Activated T-cell treated with anti-CD3 and anti-CD28 coated beads, Interleukin-2, amount 50 U/mL, for 24 hours (primary cell): ENCODE results near the gene PSMD12.

Experiments
- DNase-seq: peaks from one replicate; pipeline ENCODE4 v3.0.0-alpha.2; 2020
- H3K27ac Mint-ChIP-seq: 2 replicates; pipeline ENCODE4 v1.8.0; 2020; ENCODE audit warnings: mild to moderate bottlenecking, mixed read lengths
- H3K27me3 Mint-ChIP-seq: 2 replicates; pipeline ENCODE4 v1.8.0; 2020; ENCODE audit warnings: mixed read lengths
- H3K36me3 Mint-ChIP-seq: 2 replicates; pipeline ENCODE4 v1.8.0; 2020; ENCODE audit warnings: low read depth, mixed read lengths
- H3K4me1 Mint-ChIP-seq: 2 replicates; pipeline ENCODE4 v1.8.0; 2020; ENCODE audit warnings: low read depth, mixed read lengths
- H3K4me3 Mint-ChIP-seq: 2 replicates; pipeline ENCODE4 v1.8.0; 2020; ENCODE audit warnings: mild to moderate bottlenecking, moderate library complexity, mixed read lengths
- H3K9me3 Mint-ChIP-seq: 2 replicates; pipeline ENCODE4 v1.8.0; 2020; ENCODE audit warnings: mixed read lengths

The PSMD12 gene

GRCh38 chr17:67376737-67377487 lies 10.5 kb upstream of the PSMD12 start, which contains the start of gene PITPNC1:
Gene PITPNC1 (plus strand): TSS chr17:67377281.
- Mint-ChIP-seq H3K27me3 (no peaks in the 10 kb centered on the region), H3K4me3 (peak within 1 kb of the TSS; percentile 84), H3K36me3 (peaks cover 16% of the 10 kb centered on the region), H3K27ac (peak within 1 kb of the TSS; percentile 92), H3K4me1 (peaks cover 44% of the 10 kb centered on the region), H3K9me3 (no peaks in the 10 kb centered on the region)
- peak; percentile 91 for DNase-seq

GRCh38 chr17:67376415-67376736 lies 10.0 kb upstream of the PSMD12 start:
- H3K4me1 Mint-ChIP-seq, result peaks cover 39% of the 10 kb centered on the region

GRCh38 chr17:67375716-67376115 lies 9.3 kb upstream of the PSMD12 start:
- H3K27ac Mint-ChIP-seq, result no peak overlapping the region
- H3K4me1 Mint-ChIP-seq, result peaks cover 38% of the 10 kb centered on the region
- peaks cover 14% of the 10 kb centered on the region for H3K36me3 Mint-ChIP-seq
- DNase-seq, result no peak
- no peaks in the 10 kb centered on the region for H3K27me3 Mint-ChIP-seq
- H3K9me3 Mint-ChIP-seq, result no peaks in the 10 kb centered on the region
- peak overlapping the region; percentile 83 for H3K4me3 Mint-ChIP-seq

More at GRCh38 chr17:67376415-67376736, 10.0 kb upstream of the PSMD12 start:
- DNase-seq, result no peak
- Mint-ChIP-seq H3K4me3 (peak overlapping the region; percentile 83), H3K27ac (peak overlapping the region; percentile 89), H3K36me3 (peaks cover 14% of the 10 kb centered on the region), H3K27me3 (no peaks in the 10 kb centered on the region), H3K9me3 (no peaks in the 10 kb centered on the region)

- Mint-ChIP-seq H3K27me3 (no peaks in the 10 kb centered on the region), H3K4me1 (peaks cover 32% of the 10 kb centered on the region), H3K4me3 (no peak overlapping the region), H3K36me3 (peaks cover 11% of the 10 kb centered on the region), H3K9me3 (no peaks in the 10 kb centered on the region), H3K27ac (peak overlapping the region; percentile 47)
- no peak for DNase-seq
These were observed 8.7 kb upstream of the PSMD12 start for GRCh38 chr17:67375054-67375427.

- Mint-ChIP-seq H3K4me1 (peaks cover 27% of the 10 kb centered on the region), H3K27me3 (no peaks in the 10 kb centered on the region), H3K27ac (peak overlapping the region; percentile 47)
These were observed 8.1 kb upstream of the PSMD12 start for GRCh38 chr17:67374329-67375053.

GRCh38 chr17:67372751-67373150 lies 6.4 kb upstream of the PSMD12 start:
- Mint-ChIP-seq H3K36me3 (no peaks in the 10 kb centered on the region), H3K27ac (no peak overlapping the region), H3K4me3 (no peak overlapping the region), H3K9me3 (no peaks in the 10 kb centered on the region), H3K27me3 (no peaks in the 10 kb centered on the region), H3K4me1 (peaks cover 21% of the 10 kb centered on the region)
- no peak for DNase-seq

More at GRCh38 chr17:67374329-67375053, 8.1 kb upstream of the PSMD12 start:
- peaks cover 6% of the 10 kb centered on the region for H3K36me3 Mint-ChIP-seq
- DNase-seq, result peak; percentile 90
- H3K4me3 Mint-ChIP-seq, result peak overlapping the region; percentile 30
- H3K9me3 Mint-ChIP-seq, result no peaks in the 10 kb centered on the region

GRCh38 chr17:67369676-67370075 lies 3.3 kb upstream of the PSMD12 start:
- Mint-ChIP-seq H3K27me3 (no peaks in the 10 kb centered on the region), H3K27ac (no peak overlapping the region), H3K9me3 (no peaks in the 10 kb centered on the region), H3K36me3 (peaks cover 17% of the 10 kb centered on the region), H3K4me1 (peaks cover 24% of the 10 kb centered on the region), H3K4me3 (no peak overlapping the region)
- DNase-seq, result no peak

GRCh38 chr17:67365738-67366192 lies 612 bp downstream of the PSMD12 start:
- no peaks in the 10 kb centered on the region for H3K9me3 Mint-ChIP-seq
- peak overlapping the region; percentile 91 for H3K4me3 Mint-ChIP-seq
- peaks cover 54% of the 10 kb centered on the region for H3K36me3 Mint-ChIP-seq
- no peaks in the 10 kb centered on the region for H3K27me3 Mint-ChIP-seq
- peaks cover 56% of the 10 kb centered on the region for H3K4me1 Mint-ChIP-seq
- peak overlapping the region; percentile 99 for H3K27ac Mint-ChIP-seq
- no peak for DNase-seq

- DNase-seq, result no peak
- Mint-ChIP-seq H3K9me3 (no peaks in the 10 kb centered on the region), H3K36me3 (peaks cover 61% of the 10 kb centered on the region), H3K27ac (peak overlapping the region; percentile 99), H3K4me1 (peaks cover 63% of the 10 kb centered on the region), H3K27me3 (no peaks in the 10 kb centered on the region), H3K4me3 (peak overlapping the region; percentile 91)
These were observed 1.3 kb downstream of the PSMD12 start for GRCh38 chr17:67364847-67365737.

GRCh38 chr17:67362173-67362572 lies 4.2 kb downstream of the PSMD12 start:
- DNase-seq, result no peak
- Mint-ChIP-seq H3K27me3 (no peaks in the 10 kb centered on the region), H3K4me3 (peak overlapping the region; percentile 91), H3K27ac (peak overlapping the region; percentile 81), H3K4me1 (peaks cover 85% of the 10 kb centered on the region), H3K9me3 (no peaks in the 10 kb centered on the region), H3K36me3 (peaks cover 86% of the 10 kb centered on the region)

- peaks cover 82% of the 10 kb centered on the region for H3K4me1 Mint-ChIP-seq
- H3K36me3 Mint-ChIP-seq, result peaks cover 92% of the 10 kb centered on the region
- no peaks in the 10 kb centered on the region for H3K27me3 Mint-ChIP-seq
- peak overlapping the region; percentile 88 for H3K27ac Mint-ChIP-seq
- no peak for DNase-seq
- H3K4me3 Mint-ChIP-seq, result peak overlapping the region; percentile 28
- H3K9me3 Mint-ChIP-seq, result no peaks in the 10 kb centered on the region
These were observed 5.5 kb downstream of the PSMD12 start for GRCh38 chr17:67360880-67361279.

- DNase-seq, result no peak
- H3K4me3 Mint-ChIP-seq, result peak overlapping the region; percentile 36
- H3K4me1 Mint-ChIP-seq, result peaks cover 80% of the 10 kb centered on the region
- H3K9me3 Mint-ChIP-seq, result no peaks in the 10 kb centered on the region
- H3K36me3 Mint-ChIP-seq, result peaks cover 92% of the 10 kb centered on the region
- no peaks in the 10 kb centered on the region for H3K27me3 Mint-ChIP-seq
- H3K27ac Mint-ChIP-seq, result peak overlapping the region; percentile 88
These were observed 6.2 kb downstream of the PSMD12 start for GRCh38 chr17:67359960-67360791.

- no peak for DNase-seq
- Mint-ChIP-seq H3K9me3 (no peaks in the 10 kb centered on the region), H3K27ac (peak overlapping the region; percentile 95), H3K36me3 (peaks cover 93% of the 10 kb centered on the region), H3K4me1 (peaks cover 71% of the 10 kb centered on the region), H3K27me3 (no peaks in the 10 kb centered on the region), H3K4me3 (peak overlapping the region; percentile 67)
These were observed 7.8 kb downstream of the PSMD12 start for GRCh38 chr17:67358612-67359011.
